Putamen (tissue), 1 donor: ENCODE results near the gene RBBP4.
"Not testable (repeated sequence)": the region's sequence is repeated elsewhere in the genome, so short reads cannot be mapped to it uniquely, and the experiment has no call there.

Experiments
- DNase-seq: peaks from one replicate; pipeline ENCODE4 v3.0.0-alpha.2; 2016; ENCODE audit warnings: low spot score

The RBBP4 gene

DNA sequence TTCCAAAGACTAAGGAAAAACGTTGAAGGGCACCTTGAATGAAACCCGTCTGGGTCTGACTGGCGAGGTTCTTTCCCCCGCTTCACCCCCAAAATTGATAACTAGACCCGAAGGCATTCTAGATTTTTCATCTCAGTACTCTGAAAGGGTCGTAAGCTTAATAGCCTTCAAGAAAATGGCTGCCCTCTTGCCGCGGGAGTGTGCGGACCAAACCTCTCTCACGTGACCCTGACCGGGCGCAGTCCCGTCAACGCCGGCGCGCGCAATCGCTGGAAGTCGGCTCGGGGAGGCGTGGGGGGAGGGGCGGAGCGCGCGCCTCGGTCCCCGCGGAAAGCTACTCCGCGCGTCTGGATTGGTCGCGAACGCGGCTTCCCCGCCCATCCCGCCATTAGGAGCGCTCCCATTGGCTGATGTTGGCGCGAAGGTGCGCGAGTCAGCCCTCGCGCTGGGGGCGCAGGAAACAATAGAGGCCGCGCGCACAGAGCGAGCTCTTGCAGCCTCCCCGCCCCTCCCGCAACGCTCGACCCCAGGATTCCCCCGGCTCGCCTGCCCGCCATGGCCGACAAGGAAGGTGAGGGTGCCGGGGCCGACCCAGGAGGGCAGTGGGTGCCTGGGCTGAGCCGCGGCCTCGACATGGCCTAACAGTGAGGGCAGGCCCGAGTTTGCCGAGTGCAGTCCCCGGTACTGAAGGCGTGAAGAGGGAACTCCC, at the start of gene RBBP4:
RBBP4 (plus strand) TSS at position 457 of the 709 bp plus-strand sequence; CDS start at position 556, 99 bp downstream.
- DNase-seq, result peak; percentile 98

DNA sequence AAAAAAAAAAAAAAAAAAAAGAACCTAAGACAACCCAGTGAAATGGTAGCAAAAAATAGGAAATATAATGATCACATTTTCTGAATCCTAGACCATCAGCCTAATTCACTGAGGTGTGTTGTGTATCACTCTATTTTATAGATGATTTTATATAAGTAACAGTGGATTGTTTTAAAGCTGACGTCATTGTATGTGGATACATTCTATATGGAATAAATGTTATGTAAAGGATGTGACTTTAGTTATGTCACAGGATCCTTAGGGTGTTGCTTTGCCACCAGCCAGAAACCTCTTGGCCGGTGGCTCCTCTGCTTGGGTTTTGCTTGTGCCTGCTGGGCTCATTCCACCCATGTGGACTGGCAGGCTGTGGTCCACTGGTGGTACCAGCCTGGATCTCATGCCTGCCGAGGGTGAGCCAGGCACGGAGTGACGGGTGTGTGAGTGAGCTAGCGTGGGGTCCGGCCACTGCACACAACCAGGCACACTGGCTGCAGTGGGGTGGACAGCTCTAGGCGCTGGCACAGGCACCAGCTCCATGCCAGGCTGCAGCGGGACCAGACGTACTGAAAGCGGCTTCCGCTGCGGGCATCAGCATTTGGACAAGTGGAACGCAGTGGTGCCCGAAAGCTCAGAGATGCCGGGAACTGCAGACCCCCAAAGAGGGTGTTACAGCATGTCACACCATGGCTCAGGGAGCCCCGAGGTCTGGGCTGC, 45.1 kb upstream of the RBBP4 start:
- no peak for DNase-seq

DNA sequence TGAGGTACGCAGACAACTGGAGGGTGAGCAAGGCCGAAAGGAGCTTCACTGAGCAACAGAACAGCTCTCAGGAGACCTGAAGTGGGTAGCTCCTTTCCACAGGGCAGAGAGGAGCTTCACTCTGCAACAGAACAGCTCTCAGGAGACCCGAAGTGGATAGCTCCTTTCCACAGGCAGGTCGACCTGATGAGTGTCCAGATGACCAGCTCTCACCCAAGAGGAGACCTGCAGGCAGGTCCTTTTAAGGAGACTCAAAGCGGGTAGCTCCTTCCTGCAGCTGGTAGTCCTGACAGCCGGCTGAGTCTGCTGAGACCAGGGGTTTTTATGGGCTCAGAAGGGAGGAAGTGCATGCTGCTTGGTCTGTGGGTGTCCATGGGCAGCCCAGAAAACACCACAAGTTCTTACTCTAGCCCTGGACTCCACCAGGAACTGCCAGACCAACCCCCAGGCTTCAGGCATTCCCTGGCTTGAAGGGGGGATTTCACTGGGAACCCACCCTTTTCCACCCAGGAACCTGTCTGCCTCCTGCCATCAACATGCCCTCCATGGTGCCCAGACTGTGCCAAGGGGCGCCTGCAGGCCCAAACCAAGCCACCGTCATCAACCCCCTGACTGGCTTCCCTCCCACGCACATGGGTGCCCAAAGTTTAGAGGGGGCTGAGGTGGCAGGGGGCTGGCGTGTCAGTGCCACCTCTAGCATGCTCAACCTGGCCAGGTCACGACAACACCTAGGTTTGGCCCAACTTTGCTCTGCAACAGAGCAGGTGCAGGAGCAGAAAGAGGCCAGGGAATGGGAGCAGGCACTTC, 44.2 kb upstream of the RBBP4 start:
- DNase-seq, result no peak

DNA sequence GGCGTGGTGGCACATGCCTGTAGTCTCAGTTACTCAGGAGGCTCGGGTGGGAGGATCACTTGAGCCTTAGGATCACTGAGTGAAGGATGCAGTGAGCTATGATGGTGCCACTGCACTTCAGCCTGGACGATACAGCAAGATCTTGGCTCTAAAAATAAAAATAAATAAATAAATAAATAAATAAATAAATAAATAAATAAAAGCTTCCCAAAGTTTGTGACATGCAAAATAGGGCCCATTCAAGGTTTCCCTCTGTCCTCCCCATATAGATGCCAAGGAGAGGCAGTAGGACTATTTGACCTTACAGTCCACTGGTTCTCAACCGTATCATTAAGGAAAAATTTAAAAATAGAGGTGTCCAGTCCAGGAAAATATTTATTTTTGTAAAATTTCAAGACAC, 41.8 kb upstream of the RBBP4 start:
- DNase-seq, result no peak

DNA sequence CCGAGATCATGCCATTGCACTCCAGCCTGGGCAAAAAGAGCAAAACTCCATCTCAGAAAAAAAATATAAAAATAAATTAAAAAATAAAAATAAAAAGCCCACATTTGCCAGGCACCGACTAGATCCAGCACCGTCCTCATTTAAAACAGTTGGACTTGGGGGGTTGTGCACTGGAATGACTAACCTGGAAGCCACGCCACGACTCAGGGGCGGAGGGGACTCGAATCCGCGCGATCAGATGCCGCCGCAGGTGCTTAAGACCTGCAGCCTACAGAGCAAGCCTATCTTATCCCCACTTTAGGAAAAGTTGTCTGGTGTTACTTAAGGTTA, 39.2 kb upstream of the RBBP4 start:
- DNase-seq, result no peak

DNA sequence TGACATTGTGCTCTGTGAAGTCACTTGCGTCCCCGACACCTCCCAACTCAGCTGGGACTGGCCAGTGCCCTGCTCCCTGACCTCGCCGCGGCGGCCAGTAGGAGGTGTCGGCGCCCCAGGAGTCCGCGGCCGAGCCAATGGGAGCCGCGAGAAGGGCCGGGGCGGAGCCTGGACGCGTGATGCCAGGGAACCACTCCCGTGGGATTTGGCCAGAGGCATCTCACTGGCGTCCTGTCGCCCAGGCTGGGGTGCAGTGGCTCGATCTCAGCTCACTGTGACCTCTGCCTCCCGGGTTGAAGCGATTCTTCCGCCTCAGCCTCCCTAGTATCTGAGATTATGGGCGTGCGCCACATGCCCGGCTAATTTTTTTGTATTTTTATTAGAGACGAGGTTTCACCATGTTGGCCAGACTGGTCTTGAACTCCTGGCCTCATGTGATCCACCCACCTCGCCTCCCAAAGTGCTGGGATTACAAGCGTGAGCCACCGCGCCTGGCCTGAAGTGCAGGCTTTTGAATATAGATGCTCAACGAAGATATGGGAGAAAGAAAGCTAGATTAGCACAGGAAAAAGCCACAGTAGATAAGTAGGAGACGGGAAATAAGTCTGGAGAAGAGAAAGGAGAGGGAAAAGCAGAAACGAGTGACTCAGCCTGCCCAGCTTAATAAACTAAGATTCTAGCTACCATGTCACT, 38.7 kb upstream of the RBBP4 start:
- DNase-seq, result peak; percentile 89

DNA sequence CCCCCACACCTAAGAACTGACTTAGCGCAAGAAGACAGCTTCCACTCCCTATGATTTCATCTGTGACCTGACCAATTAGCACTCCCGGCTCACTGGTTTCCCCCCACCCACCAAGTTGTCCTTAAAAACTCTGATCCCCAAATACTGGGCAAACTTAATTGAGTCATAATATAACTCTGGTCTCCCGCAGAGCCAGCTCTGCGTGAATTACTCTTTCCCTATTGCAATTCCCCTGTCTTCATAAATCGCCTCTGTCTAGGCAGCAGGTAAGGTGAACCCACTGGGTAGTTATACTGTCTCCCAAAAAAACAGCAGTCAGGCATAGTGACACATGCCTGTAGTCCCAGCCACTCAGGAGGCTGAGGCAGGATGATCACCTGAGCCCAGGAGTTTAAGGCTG, 37.5 kb upstream of the RBBP4 start:
- DNase-seq, result no peak

DNA sequence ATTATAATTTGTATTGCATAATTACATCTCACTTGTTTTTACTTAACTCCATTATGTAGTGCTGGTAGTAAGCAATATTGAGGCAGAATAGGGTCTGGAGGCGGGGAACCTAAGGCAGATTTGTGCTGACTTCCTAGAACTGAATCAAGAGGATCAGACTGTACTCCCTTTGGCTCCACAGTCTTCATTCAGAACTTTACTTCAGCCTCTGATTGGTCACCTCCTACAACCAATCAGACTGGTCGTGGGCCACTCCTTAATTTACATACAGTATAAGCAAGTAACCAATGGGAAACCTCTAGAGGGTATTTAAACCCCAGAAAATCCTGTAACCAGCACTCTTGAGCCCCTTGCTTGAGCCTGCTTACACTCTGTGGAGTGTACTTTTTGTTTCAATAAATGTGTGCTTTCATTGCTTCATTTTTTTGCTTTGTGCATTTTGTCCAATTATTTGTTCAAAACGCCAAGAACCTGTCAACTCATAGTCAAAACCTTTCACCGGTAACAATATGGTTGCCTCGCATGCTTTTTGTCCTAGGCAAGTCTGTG, 32.3 kb upstream of the RBBP4 start:
- no peak for DNase-seq

DNA sequence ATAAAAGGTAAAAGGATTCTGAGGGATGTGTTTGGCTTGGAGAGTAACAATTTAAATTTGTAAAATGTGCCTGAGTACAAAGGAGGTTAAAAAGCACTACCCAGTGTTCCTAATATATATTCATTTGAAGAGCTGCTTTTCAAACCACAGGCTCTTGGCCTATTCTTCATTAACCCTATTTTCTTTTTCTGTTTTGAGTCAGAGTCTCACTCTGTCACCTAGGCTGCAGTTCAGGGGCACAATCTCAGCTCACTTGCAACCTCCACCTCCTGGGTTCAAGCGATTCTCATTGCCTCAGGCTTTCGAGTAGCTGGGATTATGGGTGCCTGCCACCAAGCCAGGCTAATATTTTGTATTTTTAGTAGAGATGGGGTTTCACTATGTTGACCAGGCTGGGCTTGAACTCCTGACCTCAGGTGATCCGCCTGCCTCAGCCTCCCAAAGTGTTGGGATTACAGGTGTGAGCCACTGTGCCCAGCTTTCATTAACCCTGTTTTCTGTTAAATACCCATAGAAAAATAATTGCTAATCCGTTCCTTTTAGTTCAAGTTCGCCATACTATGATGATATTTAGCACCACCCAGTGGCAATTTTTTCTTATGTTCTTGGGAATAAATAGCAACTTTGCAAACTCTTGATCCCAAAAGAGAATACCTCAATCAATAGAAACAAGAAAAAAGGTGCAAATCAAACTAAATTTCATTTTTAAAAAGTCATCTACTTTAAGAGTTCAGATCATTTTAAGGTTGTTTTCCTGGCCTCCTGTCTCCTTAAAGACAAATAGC, 31.1 kb upstream of the RBBP4 start:
- DNase-seq, result no peak

DNA sequence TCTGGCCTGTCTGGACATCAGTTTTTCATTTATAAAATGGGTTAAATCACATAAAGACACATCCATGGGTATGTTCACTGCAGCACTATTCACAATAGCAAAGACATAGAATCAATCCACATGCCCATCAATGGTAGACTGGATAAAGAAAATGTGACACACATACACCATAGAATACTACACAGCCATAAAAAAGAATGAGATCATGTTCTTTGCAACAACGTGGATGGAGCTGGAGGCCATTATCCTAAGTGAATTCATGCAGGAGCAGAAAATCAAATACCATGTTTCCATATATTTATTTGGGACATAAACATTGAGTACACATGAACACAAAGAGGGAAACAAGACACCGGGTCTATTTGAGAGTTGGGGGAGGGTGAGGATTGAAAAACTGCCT, 28.8 kb upstream of the RBBP4 start:
- no peak for DNase-seq

DNA sequence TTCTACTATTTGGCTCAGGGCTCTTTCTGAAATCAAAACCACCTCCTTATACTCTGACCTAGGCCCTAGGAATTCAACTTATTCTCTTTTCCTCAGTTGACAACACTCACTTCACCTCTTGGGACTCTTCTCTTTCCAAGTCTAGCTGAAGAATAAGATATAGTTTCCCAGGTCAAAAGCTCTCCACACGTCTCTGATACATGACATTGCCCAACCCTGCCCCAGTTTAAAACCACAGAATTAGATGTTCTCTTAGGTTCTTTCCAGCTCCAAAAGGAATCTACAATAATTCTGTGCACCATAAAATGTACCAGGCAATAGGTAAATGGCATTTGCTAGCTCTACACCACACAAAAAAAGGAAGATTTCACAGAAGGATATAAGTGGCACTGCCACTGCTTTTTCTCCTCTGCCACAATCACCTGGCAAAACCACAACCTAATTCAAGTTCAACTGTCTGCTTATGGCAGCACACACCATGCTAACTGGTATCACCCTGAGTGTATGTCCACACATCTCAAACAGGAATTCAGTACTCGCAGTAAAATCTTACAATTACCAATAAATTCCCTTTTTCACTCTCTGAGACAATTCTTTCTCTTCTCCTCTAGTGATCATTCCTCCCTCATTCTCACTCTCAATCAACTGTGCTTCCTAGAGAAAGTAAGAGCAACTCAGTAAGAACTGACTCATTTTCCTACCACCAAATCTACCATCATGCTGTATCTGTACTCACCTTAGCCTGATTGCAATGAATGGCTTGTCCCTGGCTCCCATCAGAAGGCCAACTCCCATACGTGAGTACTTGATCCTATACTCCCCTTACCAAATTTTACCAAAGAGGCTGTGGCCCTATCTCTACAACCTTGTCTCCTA, 28.0 kb upstream of the RBBP4 start:
- DNase-seq, result no peak

DNA sequence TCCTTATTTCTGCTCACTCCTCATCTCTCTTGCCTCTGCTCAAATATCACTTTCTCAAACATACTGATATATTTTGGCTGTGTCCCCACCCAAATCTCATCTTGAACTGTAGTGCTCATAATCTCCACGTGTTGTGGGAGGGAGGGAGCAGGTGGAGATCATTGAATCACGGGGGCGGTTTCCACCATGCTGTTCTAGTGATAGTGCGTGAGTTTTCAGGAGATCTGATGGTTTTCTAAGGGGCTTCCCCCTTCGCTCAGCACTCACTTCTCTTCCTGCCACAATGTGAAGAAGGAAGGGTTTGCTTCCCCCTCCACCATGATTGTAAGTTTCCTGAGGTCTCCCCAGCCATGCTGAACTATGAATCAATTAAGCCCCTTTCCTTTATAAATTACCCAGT, 27.2 kb upstream of the RBBP4 start:
- DNase-seq, result no peak

DNA sequence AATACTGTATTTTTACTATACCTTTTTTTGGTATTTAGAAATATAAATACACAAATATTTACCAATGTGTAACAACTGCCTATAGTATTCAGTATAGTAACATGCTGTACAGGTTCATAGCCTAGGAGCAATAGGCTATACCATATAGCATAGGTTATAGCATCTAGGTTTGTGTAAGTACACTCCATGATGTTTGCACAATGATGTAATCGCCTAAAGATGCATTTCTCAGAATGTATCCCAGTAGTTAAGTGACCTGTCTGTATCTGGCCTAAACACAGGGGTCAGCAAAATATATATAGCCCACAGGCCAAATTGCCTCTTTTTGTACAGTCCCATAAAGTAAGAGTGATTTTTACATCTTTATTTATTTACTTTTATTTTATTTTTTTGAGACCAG, 24.8 kb upstream of the RBBP4 start:
- DNase-seq, result no peak

DNA sequence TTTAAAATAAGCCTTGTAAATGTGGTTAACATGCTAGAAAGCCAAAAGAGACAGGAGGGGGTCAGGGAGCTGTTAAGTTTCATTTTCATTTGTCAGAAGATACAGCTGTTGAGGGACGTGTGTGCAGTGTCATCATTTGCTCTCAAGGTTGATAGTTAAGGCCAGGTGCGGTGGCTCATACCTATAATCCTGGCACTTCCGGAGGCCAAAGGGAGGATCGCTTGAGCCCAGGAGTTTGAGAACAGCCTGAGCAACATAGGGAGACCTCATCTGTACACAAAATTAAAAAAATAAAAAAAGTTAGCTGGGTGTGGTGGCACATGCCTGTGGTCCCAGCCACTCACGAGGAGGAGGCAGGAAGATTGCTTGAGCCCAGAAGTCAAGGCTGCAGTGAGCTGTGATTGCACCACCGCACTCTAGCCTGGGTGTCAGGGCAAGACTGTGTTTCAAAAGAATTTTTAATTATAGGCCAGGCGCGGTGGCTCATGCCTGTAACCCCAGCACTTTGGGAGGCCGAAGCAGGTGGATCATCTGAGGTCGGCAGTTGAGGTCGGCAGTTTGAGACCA, 23.3 kb upstream of the RBBP4 start:
- DNase-seq, result no peak

DNA sequence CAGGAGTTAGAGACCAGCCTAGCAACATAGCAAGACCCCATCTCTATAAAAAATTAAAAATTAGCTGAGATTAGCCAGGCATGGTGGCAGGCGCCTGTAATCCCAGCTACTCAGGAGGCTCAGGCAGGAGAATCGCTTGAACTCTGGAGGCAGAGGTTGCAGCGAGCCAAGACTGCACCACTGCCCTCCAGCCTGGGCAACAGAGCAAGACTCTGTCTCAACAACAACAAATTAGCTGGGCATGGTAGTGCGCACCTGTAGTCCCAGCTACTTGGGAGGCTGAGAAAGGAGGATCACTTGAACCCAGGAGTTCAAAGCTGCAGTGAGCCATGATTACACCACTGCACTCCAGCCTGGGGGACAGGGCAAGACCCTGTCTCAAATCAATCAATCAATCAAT, 20.8 kb upstream of the RBBP4 start:
- DNase-seq, result not testable (repeated sequence)

DNA sequence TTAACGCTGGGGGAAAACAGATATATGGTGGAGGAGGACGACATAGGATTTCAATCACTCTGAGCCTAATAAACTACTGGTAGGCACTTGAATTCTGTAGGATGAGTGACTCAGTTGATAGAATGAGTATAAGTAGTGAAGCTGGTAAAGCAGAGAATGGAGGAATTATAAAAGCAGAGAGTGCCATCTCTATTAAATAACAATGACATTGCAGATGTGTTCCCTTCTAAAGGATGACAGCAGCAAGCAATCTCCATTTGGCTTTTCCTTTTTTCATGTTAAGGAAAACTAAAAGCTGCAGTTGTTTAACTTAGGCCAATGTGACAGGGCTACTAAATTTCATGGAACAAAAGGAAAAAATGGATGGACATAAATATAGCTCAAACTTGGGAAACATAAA, 18.2 kb upstream of the RBBP4 start:
- DNase-seq, result no peak

DNA sequence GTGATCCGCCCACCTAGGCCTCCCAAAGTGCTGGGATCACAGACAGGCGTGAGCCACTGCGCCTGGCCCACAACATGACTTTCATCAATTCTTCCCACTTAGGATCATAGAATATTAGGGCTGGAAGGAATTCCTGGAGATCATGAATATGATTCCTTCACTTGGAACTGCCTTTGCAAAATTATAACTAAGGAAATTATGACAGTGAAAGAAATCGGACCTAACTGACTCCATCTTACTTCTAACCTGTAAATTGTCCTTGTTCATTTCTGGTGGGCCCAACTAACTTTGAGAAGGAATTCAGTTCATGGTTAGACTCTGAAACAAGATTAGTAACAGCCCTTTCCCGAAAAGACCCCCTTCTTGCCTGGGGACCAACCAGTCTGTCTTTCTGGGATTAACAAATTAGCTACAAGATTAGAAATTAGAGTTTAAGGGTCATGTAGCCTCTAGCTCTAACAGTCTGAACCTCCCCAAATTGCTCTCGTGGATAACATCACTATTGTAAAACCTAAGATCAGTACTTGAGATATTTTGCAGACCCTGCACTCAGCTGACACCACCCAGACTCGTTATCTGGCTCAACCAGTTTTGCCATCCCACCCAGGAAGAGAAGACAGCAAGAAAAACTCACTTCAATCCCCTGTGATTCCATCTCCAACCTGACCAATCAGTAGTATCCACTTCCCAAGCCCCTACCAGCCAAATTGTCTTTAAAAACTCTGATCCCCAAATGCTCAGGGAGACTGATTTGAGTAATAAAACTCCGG, 15.3 kb upstream of the RBBP4 start:
- DNase-seq, result no peak

DNA sequence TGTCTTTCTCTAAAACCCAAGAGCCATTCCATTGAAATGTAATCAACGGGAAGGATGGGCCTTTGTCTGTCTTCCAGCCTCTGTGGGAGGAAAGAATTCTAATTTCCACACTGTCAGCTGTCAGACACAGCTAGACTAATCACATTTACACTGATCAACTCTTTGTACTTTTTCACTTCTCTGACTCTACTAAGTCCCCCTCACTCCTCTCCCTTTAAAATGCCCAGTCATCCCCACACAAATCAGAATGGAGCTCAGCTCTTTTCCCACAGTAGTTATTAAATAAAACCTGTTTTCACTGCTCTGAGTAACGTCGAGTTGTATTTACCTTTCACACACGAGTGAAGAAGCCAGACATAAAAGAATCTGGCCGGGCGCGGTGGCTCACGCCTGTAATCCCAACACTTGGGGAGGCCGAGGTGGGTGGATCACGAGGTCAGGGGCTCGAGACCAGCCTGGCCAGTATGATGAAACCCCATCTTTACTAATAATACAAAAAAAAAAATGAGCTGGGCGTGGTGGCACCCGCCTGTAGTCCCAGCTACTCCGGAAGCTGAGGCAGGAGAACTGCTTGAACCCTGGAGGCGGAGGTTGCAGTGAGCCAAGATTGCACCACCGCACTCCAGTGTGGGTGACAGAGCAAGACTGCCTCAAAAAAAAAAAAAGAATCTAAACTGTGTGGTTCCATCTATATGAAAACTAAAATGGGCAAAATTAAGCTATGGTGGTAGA, 13.9 kb upstream of the RBBP4 start:
- no peak for DNase-seq
